Loucy (cell line): ENCODE data around the gene EFNA5.

Source experiments
- H2AFZ ChIP-seq: fragments of 200-600 bp; sonication (generic); 2 replicates; pipeline ENCODE4 v1.6.0; 2016; ENCODE audit warnings: antibody characterized with exemption, mild to moderate bottlenecking, low read length, moderate library complexity
- H3F3A ChIP-seq: fragments of 200-600 bp; 2 replicates; pipeline ENCODE4 v1.6.0; 2016; ENCODE audit warnings: antibody characterized with exemption, low read depth, mild to moderate bottlenecking
- H3K27me3 ChIP-seq: fragments of 200-600 bp; sonication (generic); 2 replicates; pipeline ENCODE4 v1.6.1; 2014; ENCODE audit warnings: low read length, mild to moderate bottlenecking; ENCODE audit not compliant: insufficient read depth, poor library complexity, severe bottlenecking
- H3K36me3 ChIP-seq: fragments of 200-600 bp; sonication (generic); 2 replicates; pipeline ENCODE4 v1.6.1; 2016; ENCODE audit warnings: low read length; ENCODE audit not compliant: insufficient read depth
- H3K4me1 ChIP-seq: fragments of 200-600 bp; sonication (generic); 2 replicates; pipeline ENCODE4 v1.5.1; 2014; ENCODE audit warnings: low read length, mild to moderate bottlenecking; ENCODE audit not compliant: insufficient read depth, poor library complexity, severe bottlenecking
- H3K4me2 ChIP-seq: fragments of 200-600 bp; sonication (generic); 2 replicates; pipeline ENCODE4 v1.6.0; 2014; ENCODE audit warnings: antibody characterized with exemption, low read length, low read depth, mild to moderate bottlenecking; ENCODE audit not compliant: poor library complexity, severe bottlenecking
- H3K4me3 ChIP-seq: fragments of 200-600 bp; sonication (generic); 2 replicates; pipeline ENCODE4 v1.5.1; 2014; ENCODE audit warnings: low read length, mild to moderate bottlenecking, mixed read lengths; ENCODE audit not compliant: poor library complexity, severe bottlenecking
- H3K79me2 ChIP-seq: fragments of 200-600 bp; sonication (generic); 2 replicates; pipeline ENCODE4 v1.6.1; 2014; ENCODE audit warnings: low read length; ENCODE audit not compliant: insufficient read depth
- H3K9ac ChIP-seq: fragments of 200-600 bp; sonication (generic); 2 replicates; pipeline ENCODE4 v1.6.0; 2014; ENCODE audit warnings: mild to moderate bottlenecking, low read depth, low read length, moderate library complexity; ENCODE audit not compliant: poor library complexity, severe bottlenecking
- H3K9me2 ChIP-seq: fragments of 200-600 bp; sonication (generic); replicated peaks from 2 replicates; pipeline ENCODE4 v1.6.1; 2016; ENCODE audit warnings: low read depth, low read length, mixed read lengths
- H3K9me3 ChIP-seq: fragments of 200-600 bp; sonication (generic); 2 replicates; pipeline ENCODE4 v1.6.1; 2014; ENCODE audit warnings: mild to moderate bottlenecking, antibody characterized with exemption, low read length, low read depth; ENCODE audit not compliant: insufficient read depth
- H4K20me1 ChIP-seq: fragments of 200-600 bp; sonication (generic); 2 replicates; pipeline ENCODE4 v1.6.0; 2014; ENCODE audit warnings: antibody characterized with exemption, low read length, mild to moderate bottlenecking; ENCODE audit not compliant: insufficient read depth, poor library complexity, severe bottlenecking
- EZH2phosphoT487 ChIP-seq: fragments of 200-600 bp; IDR thresholded peaks from 2 replicates; pipeline ENCODE4 v1.6.1; 2018; ENCODE audit warnings: antibody characterized with exemption, mild to moderate bottlenecking, moderate library complexity, borderline replicate concordance
- TF ChIP-seq, protein P1 (sequence below): fragments of 200-600 bp; sonication (generic); conservative IDR thresholded peaks from 2 replicates; pipeline ENCODE4 v1.5.1; 2014; ENCODE audit warnings: mild to moderate bottlenecking, antibody characterized with exemption, low read length

EFNA5 gene

GRCh38 chr5:107450531-107450930 lies 220.2 kb downstream of the EFNA5 start:
- no peak for TF ChIP-seq EZH2phosphoT487
- TF ChIP-seq, protein P1, sequence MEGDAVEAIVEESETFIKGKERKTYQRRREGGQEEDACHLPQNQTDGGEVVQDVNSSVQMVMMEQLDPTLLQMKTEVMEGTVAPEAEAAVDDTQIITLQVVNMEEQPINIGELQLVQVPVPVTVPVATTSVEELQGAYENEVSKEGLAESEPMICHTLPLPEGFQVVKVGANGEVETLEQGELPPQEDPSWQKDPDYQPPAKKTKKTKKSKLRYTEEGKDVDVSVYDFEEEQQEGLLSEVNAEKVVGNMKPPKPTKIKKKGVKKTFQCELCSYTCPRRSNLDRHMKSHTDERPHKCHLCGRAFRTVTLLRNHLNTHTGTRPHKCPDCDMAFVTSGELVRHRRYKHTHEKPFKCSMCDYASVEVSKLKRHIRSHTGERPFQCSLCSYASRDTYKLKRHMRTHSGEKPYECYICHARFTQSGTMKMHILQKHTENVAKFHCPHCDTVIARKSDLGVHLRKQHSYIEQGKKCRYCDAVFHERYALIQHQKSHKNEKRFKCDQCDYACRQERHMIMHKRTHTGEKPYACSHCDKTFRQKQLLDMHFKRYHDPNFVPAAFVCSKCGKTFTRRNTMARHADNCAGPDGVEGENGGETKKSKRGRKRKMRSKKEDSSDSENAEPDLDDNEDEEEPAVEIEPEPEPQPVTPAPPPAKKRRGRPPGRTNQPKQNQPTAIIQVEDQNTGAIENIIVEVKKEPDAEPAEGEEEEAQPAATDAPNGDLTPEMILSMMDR: no peak
- no peak overlapping the region for H2AFZ ChIP-seq
- no peak overlapping the region for H3K9ac ChIP-seq
- H3K36me3 ChIP-seq: no peaks in the 10 kb centered on the region
- H3K9me3 ChIP-seq: no peaks in the 10 kb centered on the region
- no peak overlapping the region for H3K4me2 ChIP-seq
- H3K4me3 ChIP-seq: no peak overlapping the region
- H3K9me2 ChIP-seq: no peaks in the 10 kb centered on the region
- no peaks in the 10 kb centered on the region for H4K20me1 ChIP-seq
- H3K4me1 ChIP-seq: no peaks in the 10 kb centered on the region
- no peaks in the 10 kb centered on the region for H3F3A ChIP-seq
- peaks cover 56% of the 10 kb centered on the region for H3K27me3 ChIP-seq
- H3K79me2 ChIP-seq: no peaks in the 10 kb centered on the region

DNA sequence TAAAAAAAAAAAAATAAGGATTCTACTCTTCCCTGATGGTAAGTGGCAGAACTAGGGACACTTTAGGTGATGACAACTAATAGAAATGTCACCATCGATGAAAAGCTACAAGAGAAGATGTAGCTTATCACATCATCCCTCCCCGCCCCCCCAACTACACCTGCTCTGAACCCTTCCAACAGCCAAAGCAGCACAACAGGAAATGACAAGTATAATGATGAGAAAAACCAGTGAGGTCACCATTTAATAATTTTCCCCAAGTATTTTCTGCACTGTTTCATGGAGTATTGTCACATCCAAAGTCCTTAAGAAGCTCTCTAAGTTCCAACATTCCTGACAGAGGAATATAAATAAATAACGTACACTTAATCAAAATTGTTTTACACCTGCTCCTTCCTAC lies 221.4 kb downstream of the EFNA5 start:
- Histone ChIP-seq H4K20me1 (no peaks in the 10 kb centered on the region), H3K27me3 (peaks cover 56% of the 10 kb centered on the region), H3K4me2 (no peak overlapping the region), H3K9me2 (no peaks in the 10 kb centered on the region), H3K79me2 (no peaks in the 10 kb centered on the region), H3K4me1 (no peaks in the 10 kb centered on the region), H3F3A (no peaks in the 10 kb centered on the region), H3K36me3 (no peaks in the 10 kb centered on the region), H3K4me3 (no peak overlapping the region), H3K9ac (no peak overlapping the region), H3K9me3 (no peaks in the 10 kb centered on the region), H2AFZ (no peak overlapping the region)
- TF ChIP-seq EZH2phosphoT487: no peak
- TF ChIP-seq, protein P1: no peak

DNA sequence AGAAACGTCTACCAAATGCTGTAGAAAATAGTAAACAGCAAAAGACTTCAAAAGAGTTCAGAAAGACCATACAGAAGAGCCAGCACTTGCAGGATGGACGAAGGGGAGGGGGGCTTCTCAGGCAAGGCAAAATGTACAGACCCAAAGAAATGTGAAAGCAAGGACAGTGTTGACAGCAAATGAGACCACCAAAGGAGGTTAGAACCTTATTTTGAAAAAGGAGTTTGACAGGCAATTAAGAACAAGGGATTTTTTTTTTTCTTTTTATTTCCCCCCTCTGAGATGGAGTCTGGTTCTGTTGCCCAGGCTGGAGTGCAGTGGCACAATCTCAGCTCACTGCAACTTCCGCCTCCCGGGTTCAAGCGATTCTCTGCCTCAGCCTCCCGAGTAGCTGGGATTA lies 223.2 kb downstream of the EFNA5 start:
- Histone ChIP-seq H3K36me3 (no peaks in the 10 kb centered on the region), H3K79me2 (no peaks in the 10 kb centered on the region), H3K9me2 (no peaks in the 10 kb centered on the region), H3K4me3 (no peak overlapping the region), H3K4me2 (no peak overlapping the region), H3K9me3 (no peaks in the 10 kb centered on the region), H3F3A (no peaks in the 10 kb centered on the region), H4K20me1 (no peaks in the 10 kb centered on the region), H3K27me3 (peaks cover 69% of the 10 kb centered on the region), H3K4me1 (no peaks in the 10 kb centered on the region), H3K9ac (no peak overlapping the region), H2AFZ (no peak overlapping the region)
- TF ChIP-seq, protein P1: no peak
- TF ChIP-seq EZH2phosphoT487: no peak
